GM18511 (cell line): ENCODE results near the gene ABCC3.

Experiments used
- ATAC-seq: cut with Tn5 transposase; IDR thresholded peaks from one replicate; pipeline ENCODE4 v1.9.1; 2021; ENCODE audit warnings: mild to moderate bottlenecking, moderate library complexity; ENCODE audit not compliant: unreplicated experiment

The ABCC3 gene

GRCh38 chr17:50642722-50643656 lies 8.3 kb downstream of the ABCC3 start:
- no peak for ATAC-seq

- no peak for ATAC-seq
These were observed 11.3 kb downstream of the ABCC3 start for GRCh38 chr17:50645748-50646682.

GRCh38 chr17:50647187-50647586 lies 12.5 kb downstream of the ABCC3 start:
- ATAC-seq, result no peak

GRCh38 chr17:50649042-50649908 lies 14.6 kb downstream of the ABCC3 start:
- ATAC-seq, result no peak

- no peak for ATAC-seq
These were observed 17.0 kb downstream of the ABCC3 start for GRCh38 chr17:50651661-50652060.

- ATAC-seq, result no peak
These were observed 19.1 kb downstream of the ABCC3 start for GRCh38 chr17:50653738-50654137.

GRCh38 chr17:50656509-50656908 lies 21.8 kb downstream of the ABCC3 start:
- ATAC-seq, result no peak

GRCh38 chr17:50657054-50657453 lies 22.4 kb downstream of the ABCC3 start:
- no peak for ATAC-seq

GRCh38 chr17:50657627-50658026 lies 22.9 kb downstream of the ABCC3 start:
- no peak for ATAC-seq

- ATAC-seq, result no peak
These were observed 23.9 kb downstream of the ABCC3 start for GRCh38 chr17:50658616-50659015.

- ATAC-seq, result no peak
These were observed 24.5 kb downstream of the ABCC3 start for GRCh38 chr17:50659179-50659578.

GRCh38 chr17:50660042-50660886 lies 25.6 kb downstream of the ABCC3 start:
- ATAC-seq, result no peak

GRCh38 chr17:50660887-50661345 lies 26.2 kb downstream of the ABCC3 start:
- no peak for ATAC-seq

- no peak for ATAC-seq
These were observed 26.7 kb downstream of the ABCC3 start for GRCh38 chr17:50661348-50661747.

- no peak for ATAC-seq
These were observed 27.2 kb downstream of the ABCC3 start for GRCh38 chr17:50661795-50662391.

GRCh38 chr17:50662632-50663225 lies 28.0 kb downstream of the ABCC3 start:
- ATAC-seq, result no peak

GRCh38 chr17:50663812-50664374 lies 29.2 kb downstream of the ABCC3 start:
- ATAC-seq, result no peak

- ATAC-seq, result no peak
These were observed 30.2 kb downstream of the ABCC3 start for GRCh38 chr17:50664788-50665458.
